ENCODE data around the gene TAMALIN. TPM values are rescaled to one million over a fixed set of nuclear protein-coding genes. Genes with fewer than 3 reads are reported as not detected.

The TAMALIN gene
- total and polyA plus RNA-seq, 2 experiments from 2014 or later: 0.34 to 3.0 TPM

- no peak overlapping the region for H2AFZ ChIP-seq
- Mint-ChIP-seq H3K27ac (no peak overlapping the region), H3K9me3 (no peaks in the 10 kb centered on the region), H3K27me3 (ENCODE audit: insufficient read depth, low read depth, poor library complexity) (peaks cover 1% of the 10 kb centered on the region), H3K4me3 (no peak overlapping the region; the same call in 2 of the 3 replicates), H3K4me1 (peaks cover 40% of the 10 kb centered on the region), H3K36me3 (ENCODE audit: low read depth) (peaks cover 28% of the 10 kb centered on the region)
- no peaks in the 10 kb centered on the region for H3K27me3 ChIP-seq (ENCODE audit: insufficient read depth)
- H3K9me2 ChIP-seq (ENCODE audit: insufficient read depth): no peaks in the 10 kb centered on the region
- no peak overlapping the region for H3K4me3 ChIP-seq
- H3K79me2 ChIP-seq (replicated peaks; ENCODE audit: insufficient read depth): 0 out of 2 replicates have a peak, but pooled peaks cover 10% of the 10 kb centered on the region
- ATAC-seq: peak; percentile 33
- H3F3A ChIP-seq (replicated peaks; ENCODE audit: low read depth): no peaks in the 10 kb centered on the region
- H3K36me3 ChIP-seq (ENCODE audit: insufficient read depth): no peaks in the 10 kb centered on the region
- no peak overlapping the region for H3K27ac ChIP-seq (ENCODE audit: low read depth)
- peaks cover 23% of the 10 kb centered on the region; the same call in 1 of the 2 replicates for H4K20me1 ChIP-seq (replicated peaks; ENCODE audit: insufficient read depth)
- no peak for DNase-seq (ENCODE audit: low spot score)
- H3K4me2 ChIP-seq: 0 out of 2 replicates have a peak overlapping the region, but pooled peaks have one; percentile 32
- no peak for TF ChIP-seq REST (IDR thresholded peaks at IDR 0.05; ENCODE audit: unreplicated experiment)
- TF ChIP-seq, protein P1, sequence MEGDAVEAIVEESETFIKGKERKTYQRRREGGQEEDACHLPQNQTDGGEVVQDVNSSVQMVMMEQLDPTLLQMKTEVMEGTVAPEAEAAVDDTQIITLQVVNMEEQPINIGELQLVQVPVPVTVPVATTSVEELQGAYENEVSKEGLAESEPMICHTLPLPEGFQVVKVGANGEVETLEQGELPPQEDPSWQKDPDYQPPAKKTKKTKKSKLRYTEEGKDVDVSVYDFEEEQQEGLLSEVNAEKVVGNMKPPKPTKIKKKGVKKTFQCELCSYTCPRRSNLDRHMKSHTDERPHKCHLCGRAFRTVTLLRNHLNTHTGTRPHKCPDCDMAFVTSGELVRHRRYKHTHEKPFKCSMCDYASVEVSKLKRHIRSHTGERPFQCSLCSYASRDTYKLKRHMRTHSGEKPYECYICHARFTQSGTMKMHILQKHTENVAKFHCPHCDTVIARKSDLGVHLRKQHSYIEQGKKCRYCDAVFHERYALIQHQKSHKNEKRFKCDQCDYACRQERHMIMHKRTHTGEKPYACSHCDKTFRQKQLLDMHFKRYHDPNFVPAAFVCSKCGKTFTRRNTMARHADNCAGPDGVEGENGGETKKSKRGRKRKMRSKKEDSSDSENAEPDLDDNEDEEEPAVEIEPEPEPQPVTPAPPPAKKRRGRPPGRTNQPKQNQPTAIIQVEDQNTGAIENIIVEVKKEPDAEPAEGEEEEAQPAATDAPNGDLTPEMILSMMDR (conservative IDR thresholded peaks at IDR 0.05; ENCODE audit: low read depth in 2 of 2): no peak
- no peak for TF ChIP-seq NANOG (IDR thresholded peaks at IDR 0.05; ENCODE audit: borderline replicate concordance)
- no peak for TF ChIP-seq ZNF462 (CRISPR knock-in tag; IDR thresholded peaks at IDR 0.05)
- no peak for TF ChIP-seq ETS1 (IDR thresholded peaks at IDR 0.05)
- no peak for TF ChIP-seq JUNB (IDR thresholded peaks at IDR 0.05; ENCODE audit: unreplicated experiment)
- TF ChIP-seq EZH2phosphoT487 (IDR thresholded peaks at IDR 0.05; ENCODE audit: unreplicated experiment): no peak
- TF ChIP-seq ZNF331 (CRISPR knock-in tag; IDR thresholded peaks at IDR 0.05; ENCODE audit: low read depth): no peak
- TF ChIP-seq EZH2 (IDR thresholded peaks at IDR 0.05; ENCODE audit: low read depth, unreplicated experiment): no peak
- no peak for TF ChIP-seq STAT1 (IDR thresholded peaks at IDR 0.05; ENCODE audit: unreplicated experiment)
- TF ChIP-seq POLR2AphosphoS5 (IDR thresholded peaks at IDR 0.05; ENCODE audit: low read depth): no peak
- no peak for TF ChIP-seq CREB1 (CRISPR knock-in tag; IDR thresholded peaks at IDR 0.05; ENCODE audit: low read depth)
- TF ChIP-seq ZNF114 (CRISPR knock-in tag; IDR thresholded peaks at IDR 0.05): no peak
- H3K4me1 ChIP-seq (ENCODE audit: insufficient read depth): peaks cover 12% of the 10 kb centered on the region
Measured at GRCh38 chr12:51974646-51975045, 32.1 kb upstream of the TAMALIN start.
